Measurements from ENCODE around the gene PRSS8.
"Not testable (repeated sequence)": the region's sequence is repeated elsewhere in the genome, so short reads cannot be mapped to it uniquely, and the experiment has no call there.

PRSS8 gene

DNA sequence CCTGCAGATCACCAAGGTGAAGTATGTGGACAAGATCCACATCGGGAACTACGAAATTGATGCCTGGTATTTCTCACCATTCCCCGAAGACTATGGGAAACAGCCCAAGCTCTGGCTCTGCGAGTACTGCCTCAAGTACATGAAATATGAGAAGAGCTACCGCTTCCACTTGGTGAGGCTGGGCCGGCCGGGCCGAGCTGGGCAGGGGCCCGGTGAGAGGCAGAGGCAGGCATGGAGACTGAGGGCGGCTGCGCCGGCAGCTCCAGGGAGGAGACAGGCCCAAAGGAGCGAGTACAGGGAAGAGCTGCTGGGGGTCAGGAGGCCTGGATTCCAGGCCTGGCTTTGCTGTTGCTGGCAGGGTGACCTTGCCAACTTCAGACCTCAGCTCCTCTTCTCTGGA is 8.3 kb downstream of the PRSS8 start:
- no peak for DNase-seq

DNA sequence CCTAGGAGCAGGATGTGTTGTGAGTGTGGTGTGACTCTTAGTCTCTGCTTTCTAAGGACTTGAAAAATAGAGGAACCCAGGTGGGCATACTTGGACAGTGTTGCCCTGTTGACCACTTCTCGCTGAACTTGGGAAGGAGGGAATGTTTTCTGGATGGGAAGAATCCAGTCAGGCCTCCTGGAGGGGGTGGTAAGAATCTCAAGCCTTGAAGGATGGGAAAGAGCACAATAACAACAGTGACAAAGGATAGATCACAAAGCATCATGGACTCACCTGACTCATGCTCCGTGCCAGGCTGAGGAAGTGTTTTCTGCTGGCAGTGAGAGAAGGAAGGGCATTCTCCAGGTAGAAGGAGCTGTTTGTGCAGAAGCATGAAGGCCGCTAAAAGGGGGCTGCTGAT is 9.7 kb downstream of the PRSS8 start:
- no peak for DNase-seq

DNA sequence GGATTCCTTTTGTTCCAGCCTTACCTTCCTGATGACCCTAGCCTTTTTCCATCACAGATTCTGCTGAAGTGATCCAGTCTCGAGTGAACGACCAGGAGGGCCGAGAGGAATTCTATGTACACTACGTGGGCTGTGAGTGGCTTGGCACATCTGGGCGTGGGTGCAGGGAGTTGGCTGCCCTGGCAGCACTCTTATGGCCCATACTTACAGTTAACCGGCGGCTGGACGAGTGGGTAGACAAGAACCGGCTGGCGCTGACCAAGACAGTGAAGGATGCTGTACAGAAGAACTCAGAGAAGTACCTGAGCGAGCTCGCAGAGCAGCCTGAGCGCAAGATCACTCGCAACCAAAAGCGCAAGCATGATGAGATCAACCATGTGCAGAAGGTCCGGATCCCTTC is 15.4 kb downstream of the PRSS8 start:
- no peak for DNase-seq

DNA sequence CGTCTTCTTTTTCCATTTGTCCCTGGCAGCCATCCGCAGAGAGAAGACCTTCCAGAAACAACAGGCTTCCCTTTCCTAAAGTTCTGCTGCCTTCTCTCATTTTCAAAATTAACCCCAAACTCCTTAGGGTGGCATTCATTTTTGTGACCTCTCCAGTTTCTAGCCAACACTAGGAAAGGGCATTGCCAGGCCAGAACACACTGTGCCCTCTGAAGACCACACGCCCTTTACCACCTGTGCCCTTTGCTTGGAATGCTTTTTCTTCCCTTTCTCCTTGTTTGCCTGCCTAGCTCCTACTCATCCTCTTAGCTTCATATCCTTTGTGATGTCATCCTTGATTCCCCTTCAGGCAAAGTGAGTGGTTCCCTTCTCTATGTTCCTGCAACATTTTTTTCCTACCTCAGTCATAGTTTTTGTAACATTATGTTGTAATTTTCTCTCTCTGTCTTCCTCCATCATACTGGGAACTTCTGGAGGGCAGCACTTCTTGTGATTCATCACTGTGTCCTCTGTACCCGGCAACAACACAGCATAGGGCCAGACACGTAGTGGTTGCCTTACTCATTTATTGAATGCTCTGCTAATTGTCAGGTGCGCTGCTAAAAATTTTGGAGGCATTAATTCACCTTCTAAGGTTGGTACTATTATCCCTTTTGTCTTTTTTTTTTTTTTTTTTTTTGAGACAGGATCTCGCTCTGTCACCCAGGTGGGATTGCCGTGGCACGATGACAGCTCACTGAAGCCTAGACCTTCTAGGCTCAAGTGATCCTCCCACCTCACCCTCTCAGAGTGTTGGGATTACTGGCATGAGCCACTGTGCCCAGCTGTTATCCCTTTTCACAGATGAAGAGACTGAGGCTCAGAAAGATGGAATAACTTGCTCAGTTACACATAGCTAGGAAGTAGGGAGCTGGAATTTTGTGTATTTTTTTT is 17.0 kb downstream of the PRSS8 start:
- DNase-seq: no peak

- peak; percentile 97 for DNase-seq
Observed at GRCh38 chr16:31117384-31118222, 17.9 kb downstream of the PRSS8 start, which contains the start of gene KAT8. KAT8 (plus strand) TSS chr16:31117664; CDS start chr16:31117682, 18 bp downstream.

GRCh38 chr16:31114468-31114867 is 21.1 kb downstream of the PRSS8 start:
- no peak for DNase-seq

DNA sequence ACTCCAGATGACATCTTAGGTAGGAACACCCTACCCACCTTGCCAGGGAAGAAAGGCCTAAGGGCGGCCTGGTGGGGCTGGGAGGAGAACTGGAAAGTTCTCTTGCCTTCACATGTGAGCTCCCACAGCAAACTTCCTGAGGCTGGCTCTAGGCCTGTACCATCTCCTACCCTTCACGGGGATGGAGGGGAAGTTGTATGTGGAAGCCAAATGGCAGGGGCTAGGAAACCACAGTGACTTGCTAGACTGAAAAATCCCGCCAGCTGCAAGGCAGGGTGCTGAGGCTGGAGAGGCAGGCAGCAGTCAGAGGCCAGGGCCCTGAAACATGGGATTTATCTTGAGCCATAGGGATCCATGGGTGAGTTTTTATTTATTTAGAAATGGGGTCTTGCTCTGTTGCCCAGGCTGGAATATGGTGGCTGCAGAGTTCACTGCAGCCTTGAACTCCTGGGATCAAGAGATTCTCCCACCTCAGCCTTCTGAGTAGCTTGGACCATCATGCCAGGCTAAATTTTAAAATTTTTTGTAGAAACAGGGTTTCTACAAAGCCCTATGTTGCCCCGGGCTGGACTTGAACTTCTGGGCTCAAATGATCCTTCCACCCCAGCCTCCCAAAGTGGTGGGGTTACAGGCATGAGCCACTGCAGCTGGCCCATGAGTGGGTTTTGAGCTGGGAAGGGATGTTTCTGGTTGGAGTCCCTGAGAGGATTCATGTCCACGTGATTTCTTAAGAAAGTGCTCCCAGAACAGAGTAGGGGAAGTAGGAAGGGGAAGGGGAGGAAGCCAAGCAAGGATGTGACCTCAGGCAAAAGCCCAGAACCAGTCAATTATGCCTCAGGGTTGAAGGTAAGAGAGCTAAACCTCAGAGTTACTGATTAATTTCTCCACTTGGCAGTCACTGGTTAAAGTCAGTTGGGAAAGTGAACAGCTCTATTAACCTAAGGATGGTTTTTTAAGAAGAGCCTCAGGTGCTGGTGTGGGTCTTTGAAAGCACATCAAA is 22.1 kb downstream of the PRSS8 start:
- DNase-seq: no peak

GRCh38 chr16:31112711-31113110 is 22.8 kb downstream of the PRSS8 start:
- no peak for DNase-seq

DNA sequence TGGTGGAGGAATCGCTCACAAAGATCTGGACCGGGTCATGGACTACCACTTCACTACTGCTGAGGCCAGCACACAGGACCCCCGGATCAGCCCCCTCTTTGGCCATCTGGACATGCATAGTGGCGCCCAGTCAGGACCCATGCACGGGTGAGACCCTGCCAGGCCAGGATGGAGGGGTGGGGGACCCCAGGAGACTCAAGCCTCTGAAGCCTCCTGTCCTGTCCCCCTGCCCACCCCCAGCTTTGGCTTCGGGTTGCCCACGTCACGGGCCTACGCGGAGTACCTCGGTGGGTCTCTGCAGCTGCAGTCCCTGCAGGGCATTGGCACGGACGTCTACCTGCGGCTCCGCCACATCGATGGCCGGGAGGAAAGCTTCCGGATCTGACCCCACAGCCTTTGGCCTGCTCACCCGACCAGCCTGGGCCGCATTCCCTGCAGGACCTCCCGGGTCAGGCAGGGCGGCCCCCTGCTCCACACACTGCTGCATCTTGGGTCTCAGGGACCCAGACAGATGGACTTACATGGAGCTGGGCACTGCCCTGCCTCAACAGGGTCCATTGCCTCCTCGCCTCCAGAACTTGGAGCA is 23.6 kb downstream of the PRSS8 start:
- no peak for DNase-seq

DNA sequence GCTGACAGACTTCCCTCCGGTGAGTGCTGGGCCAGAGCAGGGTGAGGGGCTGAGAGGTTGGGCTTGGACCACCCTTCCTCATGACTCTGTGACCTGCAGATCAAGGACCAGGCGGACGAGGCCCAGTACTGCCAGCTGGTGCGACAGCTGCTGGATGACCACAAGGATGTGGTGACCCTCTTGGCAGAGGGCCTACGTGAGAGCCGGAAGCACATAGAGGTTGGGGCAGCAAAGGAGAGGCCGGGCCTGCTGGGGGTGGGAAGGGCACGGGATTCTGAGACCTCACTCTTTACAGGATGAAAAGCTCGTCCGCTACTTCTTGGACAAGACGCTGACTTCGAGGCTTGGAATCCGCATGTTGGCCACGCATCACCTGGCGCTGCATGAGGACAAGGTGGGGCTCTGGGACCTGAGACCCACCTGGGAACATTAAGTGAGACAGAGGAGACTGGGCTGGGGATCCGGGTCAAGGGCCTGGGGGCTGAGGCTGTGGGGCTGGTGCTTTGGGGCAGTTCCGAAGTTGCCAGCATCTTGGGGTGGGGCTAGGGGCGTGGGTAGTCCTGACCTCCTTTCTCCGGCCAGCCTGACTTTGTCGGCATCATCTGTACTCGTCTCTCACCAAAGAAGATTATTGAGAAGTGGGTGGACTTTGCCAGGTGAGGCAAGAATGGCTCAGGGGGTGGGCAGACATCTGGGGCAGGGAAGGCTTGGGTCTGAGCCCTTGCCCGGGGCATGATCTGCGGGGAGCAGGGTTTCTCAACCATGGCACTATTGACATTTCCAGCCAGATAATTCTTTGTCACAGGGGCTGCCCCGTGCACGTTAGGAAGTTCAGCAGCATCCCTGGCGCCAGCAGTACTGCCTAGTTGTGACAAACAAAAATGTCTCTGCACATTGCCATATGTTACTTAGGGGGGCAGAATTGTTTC is 25.2 kb downstream of the PRSS8 start:
- DNase-seq: no peak

DNA sequence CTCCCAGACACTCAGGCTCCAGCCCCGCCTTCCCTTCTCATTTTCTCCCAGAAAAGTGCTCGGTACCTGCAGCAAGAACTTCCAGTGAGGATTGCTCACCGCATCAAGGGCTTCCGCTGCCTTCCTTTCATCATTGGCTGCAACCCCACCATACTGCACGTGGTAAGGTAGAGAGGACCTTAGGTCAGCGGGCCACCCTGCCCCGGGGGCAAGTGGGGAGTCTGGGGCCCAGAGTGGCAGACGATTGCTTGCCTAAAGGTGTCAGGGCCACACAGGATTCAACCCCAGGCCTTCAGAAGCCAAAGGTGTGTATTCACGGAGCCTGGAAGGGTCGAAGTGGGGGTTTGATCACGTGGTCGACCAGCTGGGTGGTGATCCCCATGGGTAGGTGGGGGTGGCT is 25.9 kb downstream of the PRSS8 start:
- DNase-seq: no peak

DNA sequence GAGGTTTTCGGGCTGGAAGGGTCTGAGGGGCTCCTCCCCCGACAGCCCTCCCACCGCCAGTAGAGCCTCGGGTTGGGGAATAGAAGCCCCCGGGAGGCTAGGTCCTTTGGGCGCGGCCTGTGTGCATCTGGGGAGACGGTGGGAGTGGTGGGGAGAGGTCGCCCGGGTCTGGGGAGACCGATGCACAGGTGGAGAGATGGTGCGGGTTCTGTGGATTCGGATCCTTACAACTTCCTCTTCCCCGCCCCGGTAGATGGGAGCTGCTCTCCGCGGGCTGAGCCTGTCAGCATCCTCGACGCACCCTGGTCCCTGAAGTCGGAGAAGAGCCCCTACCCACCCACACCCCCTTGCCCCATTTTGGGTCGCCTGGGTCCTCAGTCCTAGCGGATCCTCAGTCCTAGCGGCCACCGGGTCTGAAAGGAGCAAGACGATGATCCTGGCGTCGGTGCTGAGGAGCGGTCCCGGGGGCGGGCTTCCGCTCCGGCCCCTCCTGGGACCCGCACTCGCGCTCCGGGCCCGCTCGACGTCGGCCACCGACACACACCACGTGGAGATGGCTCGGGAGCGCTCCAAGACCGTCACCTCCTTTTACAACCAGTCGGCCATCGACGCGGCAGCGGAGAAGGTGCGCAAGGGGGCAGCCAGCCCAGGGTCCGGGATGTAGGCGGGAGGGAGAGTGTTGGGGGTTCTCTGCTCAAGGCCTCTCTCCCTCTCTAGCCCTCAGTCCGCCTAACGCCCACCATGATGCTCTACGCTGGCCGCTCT is 26.6 kb downstream of the PRSS8 start:
- no peak for DNase-seq

- peak; percentile 69 for DNase-seq
Observed at GRCh38 chr16:31108035-31108793, 27.3 kb downstream of the PRSS8 start, which contains the start of gene BCKDK. BCKDK (plus strand) TSS chr16:31108386; CDS start chr16:31109224, 838 bp downstream.

- peak; percentile 86 for DNase-seq
Observed at GRCh38 chr16:31107465-31107867, 28.1 kb downstream of the PRSS8 start.

GRCh38 chr16:31106509-31107464 is 28.7 kb downstream of the PRSS8 start:
- DNase-seq: no peak

DNA sequence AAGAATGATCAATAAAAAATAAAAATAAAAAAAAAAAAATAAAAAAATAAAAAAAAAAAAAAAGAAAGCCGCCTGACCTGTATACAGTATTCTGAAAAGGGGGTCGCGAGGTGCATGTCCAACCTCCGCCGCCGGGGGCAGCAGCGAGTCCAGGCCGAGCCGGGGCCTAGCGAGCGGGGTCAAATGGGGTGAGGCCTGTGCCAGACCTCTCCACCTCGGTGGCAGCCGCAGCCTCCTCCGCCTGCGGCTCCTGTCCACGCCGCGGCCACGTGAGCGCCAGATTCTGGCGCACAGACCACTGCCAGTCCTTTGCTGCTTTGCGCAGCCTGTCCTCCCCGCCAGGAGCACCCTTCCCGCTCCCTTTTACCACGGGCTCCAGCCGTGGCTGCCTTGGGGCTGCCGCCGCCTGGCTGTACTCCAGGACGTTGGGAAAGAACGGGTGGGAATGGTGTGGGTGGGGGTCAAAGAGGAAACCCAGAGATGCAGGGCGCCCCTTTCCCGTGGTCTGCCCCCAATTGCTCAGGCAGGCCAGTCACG is 29.8 kb downstream of the PRSS8 start:
- peak; percentile 64 for DNase-seq

DNA sequence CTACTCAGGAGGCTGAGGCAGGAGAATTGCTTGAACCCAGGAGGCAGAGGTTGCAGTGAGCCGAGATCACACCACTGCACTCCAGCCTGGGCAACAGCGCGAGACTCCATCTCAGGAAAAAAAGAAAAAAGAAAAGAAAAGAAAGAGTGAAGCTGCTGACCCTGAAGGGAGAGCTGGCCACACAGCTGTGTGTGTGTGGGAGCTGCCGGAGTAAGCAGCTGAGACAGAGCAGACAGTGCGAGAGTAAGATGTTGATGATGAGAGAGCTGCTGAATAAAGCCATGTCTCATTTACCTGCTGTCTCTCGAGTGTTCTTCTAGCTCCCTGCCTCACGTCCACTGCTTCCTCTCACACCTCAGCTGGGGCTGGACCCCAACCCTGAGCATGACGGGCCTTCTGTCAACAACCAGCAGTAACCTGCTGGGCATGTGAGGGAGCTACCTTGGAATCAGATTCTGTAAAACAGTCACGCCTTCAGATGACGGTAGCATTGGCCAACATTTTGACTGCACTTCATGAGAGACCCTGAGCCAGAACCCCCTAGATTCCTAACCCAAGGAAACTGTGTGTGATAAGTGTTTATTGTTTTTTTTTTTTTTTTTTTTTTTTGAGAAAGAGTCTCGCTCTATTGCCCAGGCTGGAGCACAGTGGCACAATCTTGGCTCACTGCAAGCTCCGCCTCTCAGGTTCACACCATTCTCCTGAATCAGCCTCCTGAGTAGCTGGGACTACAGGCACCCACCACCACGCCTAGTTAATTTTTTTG is 34.5 kb downstream of the PRSS8 start:
- not testable (repeated sequence) for DNase-seq

Data from DMS 273 treated with DMSO at 0.1 percent for 48 hours (cell line).